Thyroid gland (tissue), 4 donors: ENCODE data around the gene PSMD8.

Source experiments
- CTCF ChIP-seq, 6 experiments: fragments of 200-600 bp in 3 of 6; fragments of 450-650 bp in 3 of 6; sonication (generic) in 3 of 6; IDR thresholded peaks; one replicate each; pipeline ENCODE4 v1.5.1; 2016 to 2019; ENCODE audit warnings: antibody characterized with exemption in 6 of 6, mild to moderate bottlenecking in 2 of 6, inconsistent platforms in 1 of 6, moderate library complexity in 1 of 6
- POLR2A ChIP-seq, 2 donors: fragments of 450-650 bp; IDR thresholded peaks; one replicate each; pipeline ENCODE4 v1.6.1; 2017; ENCODE audit warnings: antibody characterized with exemption in 2 of 2, mild to moderate bottlenecking in 2 of 2, moderate library complexity in 1 of 2

GRCh38 chr19:38385804-38386257 lies 11.5 kb downstream of the PSMD8 start:
- no peak for TF ChIP-seq CTCF (IDR thresholded peaks at IDR 0.05)
- TF ChIP-seq POLR2A (IDR thresholded peaks at IDR 0.05): no peak
